GM12892 (cell line): Measurements from ENCODE around the gene CCDC116.
"Not testable (repeated sequence)": the region's sequence is repeated elsewhere in the genome, so short reads cannot be mapped to it uniquely, and the experiment has no call there.

ENCODE experiments used
- DNase-seq: peaks from one replicate; pipeline ENCODE4 v3.0.0; 2011; ENCODE audit not compliant: insufficient read length
- FAIRE-seq: peaks from 2 replicates; lab custom pipeline; 2011; peaks lifted over from hg19 to GRCh38; lab: Jason Lieb, UNC
- POLR2A ChIP-seq: IDR thresholded peaks from 2 replicates; pipeline ENCODE4 v1.6.1; 2011; ENCODE audit warnings: low read depth, low read length, control low read depth
- POLR2AphosphoS5 ChIP-seq: IDR thresholded peaks from 2 replicates; pipeline ENCODE4 v1.6.1; 2011; ENCODE audit warnings: low read depth, low read length, control low read depth
- TAF1 ChIP-seq: IDR thresholded peaks from 2 replicates; pipeline ENCODE4 v1.6.1; 2011; ENCODE audit warnings: low read depth, mild to moderate bottlenecking, control low read depth, low read length, borderline replicate concordance

The CCDC116 gene

DNA sequence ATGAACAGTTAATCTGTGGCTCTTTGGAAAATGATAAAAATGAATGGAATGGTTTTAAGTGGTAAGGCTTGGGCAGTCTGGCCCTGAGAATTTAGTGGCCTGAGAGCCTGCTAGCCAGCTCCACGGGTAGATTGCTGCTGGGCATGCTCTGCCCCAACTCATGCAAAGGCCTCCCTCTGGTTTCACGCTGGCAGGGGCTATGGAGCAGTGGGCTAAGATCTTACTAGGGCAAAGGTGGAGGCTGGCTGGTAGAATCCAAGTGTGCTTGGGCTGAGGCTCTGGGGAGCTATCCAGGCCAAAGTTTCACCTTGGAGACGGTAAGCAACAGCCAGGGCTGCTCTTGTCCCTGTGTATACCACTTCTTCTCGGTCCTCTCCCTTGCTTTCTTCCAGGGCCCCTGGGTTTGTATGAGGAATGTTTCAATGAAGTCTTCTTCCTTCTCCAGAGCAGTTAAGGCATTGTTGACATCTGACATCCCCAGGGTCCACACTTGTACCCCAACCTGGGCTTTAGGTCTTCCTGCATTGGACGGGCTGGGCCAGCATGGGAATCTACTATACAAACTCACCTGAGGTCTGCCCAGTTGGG is 37.6 kb upstream of the CCDC116 start:
- TF ChIP-seq TAF1: no peak
- TF ChIP-seq POLR2A: no peak
- no peak for TF ChIP-seq POLR2AphosphoS5
- FAIRE-seq: no peak
- no peak for DNase-seq

DNA sequence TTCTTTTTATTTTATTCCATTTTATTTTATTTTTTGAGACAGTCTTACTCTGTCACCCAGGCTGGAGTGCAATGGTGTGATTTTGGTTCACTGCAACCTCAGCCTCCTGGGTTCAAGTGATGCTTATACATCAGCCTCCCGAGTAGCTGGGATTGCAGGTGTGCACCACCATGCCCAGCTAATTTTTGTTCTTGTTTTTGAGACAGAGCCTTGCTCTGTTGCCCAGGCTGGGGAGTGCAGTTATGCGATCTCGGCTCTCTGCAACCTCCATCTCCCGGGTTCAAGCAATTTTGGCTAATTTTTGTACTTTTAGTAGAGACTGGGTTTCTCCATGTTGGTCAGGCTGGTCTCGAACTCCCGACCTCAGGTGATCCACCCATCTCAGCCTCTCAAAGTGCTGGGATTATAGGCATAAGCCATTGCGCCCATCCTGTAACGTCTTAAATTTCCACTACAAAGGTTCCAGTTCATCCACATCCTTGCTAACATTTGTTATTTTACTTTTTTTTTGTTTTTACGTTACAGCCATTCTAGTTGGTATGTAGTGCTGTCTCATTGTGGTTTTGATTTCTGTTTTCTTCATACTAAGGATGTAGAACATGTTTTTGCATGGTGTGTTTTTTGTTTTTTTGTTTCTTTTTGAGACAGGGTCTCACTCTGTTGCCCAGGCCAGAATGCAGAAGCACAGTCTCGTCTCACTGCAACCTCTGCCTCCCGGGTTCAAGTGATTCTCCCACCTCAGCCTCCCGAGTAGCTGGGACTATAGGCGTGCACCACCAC is 36.0 kb upstream of the CCDC116 start:
- not testable (repeated sequence) for FAIRE-seq

DNA sequence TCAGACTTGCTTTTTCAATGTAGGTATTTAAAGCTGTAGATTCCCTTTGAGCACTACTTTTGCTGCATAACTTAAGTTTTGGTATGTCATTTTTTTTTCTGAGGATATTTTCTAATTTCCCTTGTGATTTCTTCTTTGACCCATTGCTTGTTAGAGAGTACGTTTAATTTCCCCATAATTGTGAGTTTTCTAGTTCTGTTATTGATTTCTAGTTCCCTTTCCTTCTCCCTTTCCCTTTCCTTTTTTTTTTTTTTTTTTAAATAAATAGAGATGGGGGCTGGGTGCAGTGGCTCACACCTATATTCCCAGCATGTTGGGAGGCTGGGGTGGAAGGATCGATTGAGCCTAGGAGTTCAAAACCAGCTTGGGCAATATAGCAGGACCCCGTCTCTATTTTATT is 34.3 kb upstream of the CCDC116 start:
- TF ChIP-seq POLR2AphosphoS5: no peak
- TF ChIP-seq POLR2A: no peak
- no peak for TF ChIP-seq TAF1
- FAIRE-seq: no peak

More for the DNA sequence above, 36.0 kb upstream of the CCDC116 start:
- DNase-seq: not testable (repeated sequence)

DNA sequence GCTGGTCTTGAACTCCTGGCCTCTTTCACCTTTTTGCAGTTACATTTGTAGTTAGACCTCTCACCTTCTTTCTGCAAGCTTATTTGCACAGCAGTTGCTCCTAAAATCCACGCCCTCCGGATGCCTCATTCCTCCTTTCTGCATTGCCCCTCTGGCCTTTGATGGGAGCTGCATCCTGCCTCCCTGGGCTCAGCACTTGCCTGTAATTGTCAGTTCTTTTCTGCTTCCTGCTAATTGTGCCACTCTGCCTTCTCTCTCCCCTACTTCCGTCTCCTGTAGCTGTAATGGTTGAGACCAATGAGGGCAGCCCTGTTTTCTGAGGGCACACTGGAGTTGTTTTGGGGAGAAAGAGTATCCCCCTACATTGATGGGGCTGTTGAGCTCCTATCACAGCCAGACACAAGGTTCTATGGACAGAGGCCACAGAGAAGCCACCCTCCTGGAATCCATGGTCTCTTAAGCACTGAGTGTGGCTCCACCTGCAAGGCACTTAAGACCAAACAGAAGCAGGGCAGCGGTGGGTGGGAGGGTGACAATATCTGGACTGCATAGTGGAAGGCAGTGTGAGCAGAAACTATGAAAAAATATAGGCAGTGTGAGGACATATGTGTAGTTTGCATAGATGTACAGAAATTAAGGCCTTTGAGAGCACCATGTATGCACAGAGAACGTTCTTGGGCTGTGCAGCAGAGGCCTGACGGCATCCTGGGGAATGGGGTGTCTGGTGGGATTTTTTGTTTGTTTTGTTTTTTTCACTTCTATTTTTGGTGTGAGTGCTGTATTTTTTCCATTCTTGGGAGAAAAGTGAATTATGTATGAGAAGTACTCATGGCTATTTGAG is 33.3 kb upstream of the CCDC116 start:
- DNase-seq: no peak
- TF ChIP-seq POLR2A (no peak), TAF1 (no peak), POLR2AphosphoS5 (no peak)
- no peak for FAIRE-seq

More for the DNA sequence above, 34.3 kb upstream of the CCDC116 start:
- DNase-seq: no peak

DNA sequence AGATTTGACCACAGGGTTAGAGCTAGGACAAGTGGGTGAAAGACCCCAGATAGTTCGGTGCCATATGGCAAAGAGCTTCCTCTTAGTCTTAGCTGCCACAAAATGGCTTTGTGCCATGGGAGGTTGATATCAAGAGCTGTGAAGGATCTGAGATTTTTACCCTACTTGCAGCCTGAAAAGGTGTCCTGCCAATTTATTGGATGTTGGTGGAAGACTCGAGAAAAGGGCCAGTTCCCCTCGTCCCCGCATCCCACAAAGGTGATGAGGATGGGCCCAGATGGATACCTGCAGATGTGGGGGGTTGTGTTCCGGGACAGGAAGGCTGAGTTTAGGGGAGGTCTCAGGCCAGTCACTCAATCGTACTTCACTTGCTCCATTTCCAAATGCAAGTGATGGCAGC is 30.0 kb upstream of the CCDC116 start:
- no peak for FAIRE-seq
- DNase-seq: no peak
- no peak for TF ChIP-seq TAF1
- TF ChIP-seq POLR2AphosphoS5: no peak
- no peak for TF ChIP-seq POLR2A

DNA sequence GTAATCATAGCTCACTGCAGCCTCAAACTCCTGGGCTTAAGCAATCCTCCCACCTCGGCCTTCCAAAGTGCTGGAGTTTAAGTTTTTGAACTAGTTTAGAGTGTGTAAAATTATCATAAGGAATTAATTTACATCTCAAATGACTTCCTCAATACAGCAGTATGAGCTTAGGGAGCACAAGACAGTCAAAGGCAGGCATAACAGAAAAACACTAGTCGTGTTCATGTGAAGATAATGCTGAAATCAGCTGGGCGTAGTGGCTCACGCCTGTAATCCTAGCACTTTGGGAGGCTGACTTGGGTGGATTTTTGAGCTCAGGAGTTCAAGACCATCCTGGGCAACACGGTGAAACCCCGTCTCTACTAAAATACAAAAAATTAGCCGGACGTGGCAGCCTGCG is 28.6 kb upstream of the CCDC116 start:
- TF ChIP-seq POLR2A (no peak), POLR2AphosphoS5 (no peak), TAF1 (no peak)
- DNase-seq (no peak), FAIRE-seq (no peak)

DNA sequence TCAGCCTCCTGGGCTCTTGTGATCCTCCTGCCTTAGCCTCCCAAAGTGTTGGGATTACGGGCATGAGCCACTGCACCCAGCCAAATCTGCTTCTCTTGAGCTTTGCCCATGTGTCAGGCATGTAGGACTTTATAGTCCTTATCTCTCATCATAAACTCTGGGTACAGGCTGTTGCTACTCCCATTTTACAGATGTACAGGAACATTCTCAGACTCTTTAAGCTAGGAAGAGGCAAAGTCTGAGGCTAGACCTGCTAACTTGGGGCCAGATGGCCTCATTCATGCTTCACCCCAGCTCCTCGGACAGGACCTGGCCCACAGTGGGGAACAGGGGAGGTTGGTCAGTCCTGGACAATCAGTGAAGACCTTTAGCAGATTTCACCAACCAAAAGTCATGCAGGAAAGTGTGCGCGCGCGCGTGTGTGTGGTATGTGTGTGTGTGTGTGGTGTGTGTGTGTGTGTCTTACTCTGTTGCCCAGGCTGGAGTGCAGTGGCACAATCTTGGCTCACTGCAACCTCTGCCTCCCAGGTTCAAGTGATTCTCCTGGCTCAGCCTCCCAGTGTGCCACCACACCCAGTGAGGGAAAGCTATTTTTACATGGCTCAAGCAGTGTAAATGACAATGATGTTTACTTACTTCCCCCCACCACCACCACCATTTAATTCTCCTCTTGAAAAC is 26.5 kb upstream of the CCDC116 start:
- FAIRE-seq (no peak), DNase-seq (no peak)
- no peak for TF ChIP-seq TAF1
- TF ChIP-seq POLR2AphosphoS5: no peak
- no peak for TF ChIP-seq POLR2A

DNA sequence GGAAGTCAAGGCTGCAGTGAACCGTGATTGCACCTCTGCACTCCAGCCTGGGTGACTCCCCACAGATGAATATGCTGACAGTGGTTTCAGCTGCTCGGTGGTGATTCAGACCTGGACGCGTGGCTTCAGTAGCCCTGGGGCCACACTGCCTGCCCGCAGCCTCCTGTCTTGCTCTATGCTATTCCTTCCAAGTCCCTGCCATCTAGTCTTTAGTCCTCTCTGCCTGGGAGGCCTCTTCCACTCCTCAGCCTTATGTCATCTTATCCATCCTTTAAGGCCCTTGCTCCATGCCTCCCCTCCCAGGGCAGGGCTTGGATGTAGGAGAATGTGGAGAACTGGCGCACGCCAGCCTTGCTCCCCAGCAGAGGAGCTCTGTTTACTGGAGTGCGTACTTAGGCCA is 25.8 kb upstream of the CCDC116 start:
- no peak for FAIRE-seq
- DNase-seq: no peak

DNA sequence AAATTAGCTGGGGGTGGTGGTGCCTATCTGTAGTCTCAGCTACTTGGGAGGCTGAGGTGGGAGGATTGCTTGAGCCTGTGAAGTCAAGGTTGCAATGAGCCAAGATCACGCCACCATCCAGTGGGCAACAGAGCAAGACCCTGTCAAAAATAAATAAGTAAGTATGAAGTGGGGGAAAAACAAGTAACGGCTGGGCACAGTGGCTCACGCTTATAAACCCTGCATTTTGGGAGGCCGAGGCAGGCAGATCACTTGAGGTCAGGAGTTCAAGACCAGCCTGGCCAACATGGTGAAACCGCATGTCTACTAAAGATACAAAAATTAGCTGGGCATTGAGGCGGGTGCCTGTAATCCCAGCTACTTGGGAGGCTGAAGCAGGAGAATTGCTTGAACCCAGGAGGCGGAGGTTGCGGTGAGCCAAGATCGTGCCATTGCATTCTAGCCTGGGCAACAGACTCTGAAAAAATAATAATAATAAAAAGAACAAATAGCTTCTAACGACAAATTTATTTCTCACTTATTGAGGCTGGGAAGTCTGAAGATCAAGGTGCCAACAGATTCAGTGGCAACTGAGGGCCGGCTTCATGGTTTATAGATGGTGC is 22.9 kb upstream of the CCDC116 start:
- FAIRE-seq, DNase-seq: not testable (repeated sequence)

More for the DNA sequence above, 25.8 kb upstream of the CCDC116 start:
- no peak for TF ChIP-seq POLR2AphosphoS5
- TF ChIP-seq POLR2A: no peak
- TF ChIP-seq TAF1: no peak

DNA sequence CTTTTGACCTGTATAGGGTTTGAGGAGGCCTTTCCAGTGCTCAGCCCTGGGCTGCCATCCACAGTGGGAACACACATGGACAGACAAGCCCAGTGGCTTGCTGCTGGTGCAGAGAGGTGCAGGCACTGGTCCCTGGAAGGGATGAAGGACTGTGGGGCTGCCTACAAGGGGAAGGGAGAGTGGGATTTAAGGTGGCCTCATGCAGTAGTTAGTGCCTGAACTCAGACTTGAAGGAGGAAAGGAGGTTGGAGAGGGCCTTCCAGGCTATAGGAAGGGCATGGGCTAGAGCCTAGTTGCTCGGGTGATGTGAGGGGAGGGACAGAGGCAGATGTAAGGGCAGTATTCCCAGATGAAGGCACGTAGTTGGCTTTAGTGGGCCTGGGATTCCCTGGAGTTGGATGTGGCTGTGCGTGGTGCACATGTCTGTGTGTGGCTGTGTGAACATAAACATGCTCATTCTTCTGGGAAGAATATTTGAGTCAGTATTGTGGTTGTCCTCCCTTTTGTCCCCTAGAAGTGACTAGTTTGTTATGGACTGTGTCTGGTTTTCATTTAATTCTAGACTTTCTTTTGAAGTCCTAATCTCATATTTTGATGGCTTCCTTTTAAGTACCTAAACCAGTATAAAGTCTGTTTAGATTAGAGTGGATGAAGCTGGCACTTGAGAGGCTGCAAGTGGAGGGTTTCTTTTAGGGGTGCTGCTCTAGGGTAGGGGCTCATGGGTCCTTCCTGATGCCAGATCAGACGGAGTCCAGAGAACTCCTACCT is 21.2 kb upstream of the CCDC116 start:
- no peak for TF ChIP-seq TAF1
- TF ChIP-seq POLR2A: no peak
- no peak for FAIRE-seq

DNA sequence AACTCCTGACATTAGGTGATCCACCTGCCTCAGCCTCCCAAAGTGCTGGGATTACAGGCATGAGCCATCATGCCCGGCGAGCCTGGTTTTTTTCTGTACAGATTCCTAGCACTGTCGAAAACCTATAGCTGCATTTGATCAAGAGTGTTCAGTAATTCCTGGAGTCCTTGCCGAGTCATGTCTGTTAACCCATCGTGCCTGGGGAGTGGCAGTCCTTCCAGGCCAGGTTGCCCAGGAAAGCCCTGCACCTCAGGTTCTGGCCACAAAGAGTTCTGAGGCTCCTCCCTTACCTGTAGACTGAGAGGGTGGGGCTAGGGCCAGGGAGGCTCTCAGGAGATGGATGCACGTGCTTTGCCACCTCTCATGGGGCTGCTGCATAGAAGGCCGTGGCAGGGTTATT is 19.7 kb upstream of the CCDC116 start:
- no peak for DNase-seq
- no peak for FAIRE-seq

More for the DNA sequence above, 21.2 kb upstream of the CCDC116 start:
- DNase-seq: no peak

More for the DNA sequence above, 19.7 kb upstream of the CCDC116 start:
- TF ChIP-seq POLR2A (no peak), POLR2AphosphoS5 (no peak), TAF1 (no peak)
